Aorta (tissue), 5 donors: ENCODE measurements around the gene CDK8. TPM values are rescaled to one million over a fixed set of nuclear protein-coding genes. Genes with fewer than 3 reads are reported as not detected.
"Not testable (repeated sequence)": the region's sequence is repeated elsewhere in the genome, so short reads cannot be mapped to it uniquely, and the experiment has no call there.

Experiments used
- ATAC-seq: fragments of 200-7000 bp; cut with Tn5 transposase; one replicate; pipeline ENCODE4 v1.9.1; 2022; ENCODE audit warnings: moderate library complexity; ENCODE audit not compliant: low FRiP score
- DNase-seq, 2 donors: peaks; one replicate each; pipeline ENCODE4 v3.0.0-alpha.2; 2020
- H3K27ac ChIP-seq, 2 donors: one replicate each; pipeline ENCODE4 v1.5.1; 2013; ENCODE audit warnings: low read length in 2 of 2, mild to moderate bottlenecking in 2 of 2, moderate library complexity in 2 of 2, control low read depth in 1 of 2, inconsistent platforms in 1 of 2, low read depth in 1 of 2
- H3K27me3 ChIP-seq, 2 donors: one replicate each; pipeline ENCODE4 v1.6.1; 2013; ENCODE audit warnings: control low read depth in 1 of 2, low read length in 1 of 2, mild to moderate bottlenecking in 1 of 2, moderate library complexity in 1 of 2; ENCODE audit not compliant: insufficient read depth in 2 of 2, control insufficient read depth in 1 of 2
- H3K36me3 ChIP-seq, 2 donors: one replicate each; pipeline ENCODE4 v1.6.1; 2013; ENCODE audit warnings: control low read depth in 1 of 2, low read length in 1 of 2, mild to moderate bottlenecking in 1 of 2; ENCODE audit not compliant: insufficient read depth in 2 of 2, control insufficient read depth in 1 of 2
- H3K4me1 ChIP-seq, 2 donors: one replicate each; pipeline ENCODE4 v1.6.1; 2013; ENCODE audit warnings: low read length in 2 of 2, control low read depth in 1 of 2, mild to moderate bottlenecking in 1 of 2, moderate library complexity in 1 of 2; ENCODE audit not compliant: insufficient read depth in 2 of 2, control insufficient read depth in 1 of 2
- H3K4me3 ChIP-seq, 2 donors: one replicate each; pipeline ENCODE4 v1.5.1; 2013; ENCODE audit warnings: low read length in 2 of 2, control low read depth in 1 of 2, mild to moderate bottlenecking in 1 of 2
- H3K9me3 ChIP-seq: one replicate; pipeline ENCODE4 v1.6.1; 2013; ENCODE audit warnings: mild to moderate bottlenecking, low read length; ENCODE audit not compliant: control insufficient read depth
- WGBS, 2 donors: extraction: QIAGEN DNeasy Blood & Tissue Kit; methylation state at CpG; one replicate each; pipeline ENCODE4 v1.1.7; 2013; 5-methylcytosine and 5-hydroxymethylcytosine counted together
- intact Hi-C, 2 donors: fragments of 100-400 bp; cut with DNase I; formaldehyde crosslinking; loops; one replicate each; pipeline versions ENCODE4 v1.14.2 to v1.15.0; 2022
- polyA plus RNA-seq, 2 donors: library from polyadenylated mRNA; stranded (reverse); fragments of 200-250 nt; gene quantifications; one replicate each; pipeline ENCODE4 v1.2.3, GENCODE V29; 2013
- total RNA-seq, 2 donors: library from RNA; stranded (reverse); fragmentation: NEBNext Ultra II Directional; extraction: Animal tissue kit (Norgen Biotek cat#: 25700); gene quantifications; one replicate each; pipeline ENCODE4 v1.2.1, GENCODE V29; 2021
- donor health status: healthy with polysubstance abuse.
- donor health status: Bipolar disorder and iron deficiency.
- donor health status: DM: no; HTN: no; CAD: no.
- donor health status: DM: no; HTN: no; CAD: no.
- donor health status: DM: yes; HTN: yes; CAD: no.

The CDK8 gene
- total and polyA plus RNA-seq, 4 donors: 9.6 to 16.9 (median 10.6) TPM

- intact Hi-C loops: loop anchor here in 1 of 2 donors (10.0 kb wide), 2 partner anchors 72 to 238 kb away; no protein-coding TSS in a partner anchor
- Histone ChIP-seq H3K9me3 (no peaks in the 10 kb centered on the region), H3K4me1 (no peaks in the 10 kb centered on the region), H3K27me3 (no peaks in the 10 kb centered on the region), H3K4me3 (no peak overlapping the region), H3K27ac (no peak overlapping the region), H3K36me3 (no peaks in the 10 kb centered on the region)
- no peak for ATAC-seq
- DNase-seq: no peak
- 70 to 73% methylated on average over 2 of the region's 2 CpGs for WGBS, 2 donors
Observed at GRCh38 chr13:26257049-26257448, 3.1 kb downstream of the CDK8 start.

- no peaks in the 10 kb centered on the region for H3K27me3 ChIP-seq
- no peaks in the 10 kb centered on the region for H3K36me3 ChIP-seq
- DNase-seq (no peak), ATAC-seq (no peak)
- WGBS, 2 donors: 81 to 84% methylated on average over 3 of the region's 3 CpGs
- intact Hi-C loops: loop anchor here in 1 of 2 donors (10.0 kb wide), 2 partner anchors 75 to 235 kb away; no protein-coding TSS in a partner anchor
- H3K9me3 ChIP-seq: no peaks in the 10 kb centered on the region
- H3K4me1 ChIP-seq: no peaks in the 10 kb centered on the region
- no peak overlapping the region for H3K4me3 ChIP-seq
- H3K27ac ChIP-seq: no peak overlapping the region
Observed at GRCh38 chr13:26259634-26260033, 5.7 kb downstream of the CDK8 start.

GRCh38 chr13:26262156-26262555 is 8.2 kb downstream of the CDK8 start:
- Histone ChIP-seq H3K36me3 (no peaks in the 10 kb centered on the region), H3K27ac (no peak overlapping the region), H3K9me3 (no peaks in the 10 kb centered on the region), H3K4me1 (peaks cover 0 to 3% of the 10 kb centered on the region in 2 donors), H3K4me3 (no peak overlapping the region), H3K27me3 (no peaks in the 10 kb centered on the region)
- WGBS, 2 donors: 97 to 99% methylated on average over 2 of the region's 2 CpGs
- DNase-seq (no peak), ATAC-seq (no peak)
- intact Hi-C loops: no loop called here

GRCh38 chr13:26266311-26266710 is 12.4 kb downstream of the CDK8 start:
- 81 to 83% methylated on average over 3 of the region's 3 CpGs for WGBS, 2 donors

GRCh38 chr13:26270707-26271106 is 16.8 kb downstream of the CDK8 start:
- no peak for ATAC-seq
- intact Hi-C loops: no loop called here
- DNase-seq: no peak
- H3K27me3 ChIP-seq: no peaks in the 10 kb centered on the region
- H3K4me3 ChIP-seq: no peak overlapping the region
- no peaks in the 10 kb centered on the region for H3K9me3 ChIP-seq
- 93 to 94% methylated on average over 3 of the region's 3 CpGs for WGBS, 2 donors
- H3K27ac ChIP-seq: no peak overlapping the region
- no peaks in the 10 kb centered on the region for H3K36me3 ChIP-seq
- peaks cover 0 to 4% of the 10 kb centered on the region in 2 donors for H3K4me1 ChIP-seq

More at GRCh38 chr13:26266311-26266710, 12.4 kb downstream of the CDK8 start:
- no peak for DNase-seq
- no peaks in the 10 kb centered on the region for H3K36me3 ChIP-seq
- no peak overlapping the region for H3K4me3 ChIP-seq
- no peaks in the 10 kb centered on the region for H3K27me3 ChIP-seq
- ATAC-seq: no peak
- no peak overlapping the region for H3K27ac ChIP-seq
- intact Hi-C loops: no loop called here
- no peaks in the 10 kb centered on the region for H3K9me3 ChIP-seq
- H3K4me1 ChIP-seq: peaks cover 0 to 4% of the 10 kb centered on the region in 2 donors

- WGBS, 2 donors: 74 to 75% methylated on average over 3 of the region's 3 CpGs
- intact Hi-C loops: no loop called here
- H3K4me1 ChIP-seq: peaks cover 0 to 1% of the 10 kb centered on the region in 2 donors
- no peaks in the 10 kb centered on the region for H3K9me3 ChIP-seq
- H3K36me3 ChIP-seq: no peaks in the 10 kb centered on the region
- ATAC-seq (no peak), DNase-seq (no peak)
- no peaks in the 10 kb centered on the region for H3K27me3 ChIP-seq
- H3K27ac ChIP-seq: no peak overlapping the region
- no peak overlapping the region for H3K4me3 ChIP-seq
Observed at GRCh38 chr13:26272621-26273020, 18.7 kb downstream of the CDK8 start.

- H3K27ac ChIP-seq: no peak overlapping the region
- DNase-seq (no peak), ATAC-seq (no peak)
- intact Hi-C loops: no loop called here
- WGBS, 2 donors: 94 to 95% methylated on average over 2 of the region's 2 CpGs
- H3K27me3 ChIP-seq: no peaks in the 10 kb centered on the region
- no peaks in the 10 kb centered on the region for H3K9me3 ChIP-seq
- H3K4me3 ChIP-seq: no peak overlapping the region
- H3K36me3 ChIP-seq: peaks cover 0 to 2% of the 10 kb centered on the region in 2 donors
- H3K4me1 ChIP-seq: no peaks in the 10 kb centered on the region
Observed at GRCh38 chr13:26280295-26280694, 26.4 kb downstream of the CDK8 start.

GRCh38 chr13:26280822-26281221 is 26.9 kb downstream of the CDK8 start:
- intact Hi-C loops: no loop called here
- 0 to 11% methylated on average over 1 of the region's 1 CpG for WGBS, 2 donors
- Histone ChIP-seq H3K27ac (no peak overlapping the region), H3K4me3 (no peak overlapping the region), H3K36me3 (peaks cover 0 to 2% of the 10 kb centered on the region in 2 donors), H3K9me3 (no peaks in the 10 kb centered on the region), H3K4me1 (no peaks in the 10 kb centered on the region), H3K27me3 (no peaks in the 10 kb centered on the region)
- ATAC-seq: no peak
- no peak for DNase-seq

GRCh38 chr13:26285911-26286310 is 32.0 kb downstream of the CDK8 start:
- 42 to 46% methylated on average over 2 of the region's 2 CpGs for WGBS, 2 donors
- H3K9me3 ChIP-seq, ATAC-seq, H3K27me3 ChIP-seq, H3K36me3 ChIP-seq, DNase-seq, H3K27ac ChIP-seq, H3K4me3 ChIP-seq, H3K4me1 ChIP-seq, intact Hi-C loops: not testable (repeated sequence)
